ENCODE results near the gene PIP4K2A.

DNA sequence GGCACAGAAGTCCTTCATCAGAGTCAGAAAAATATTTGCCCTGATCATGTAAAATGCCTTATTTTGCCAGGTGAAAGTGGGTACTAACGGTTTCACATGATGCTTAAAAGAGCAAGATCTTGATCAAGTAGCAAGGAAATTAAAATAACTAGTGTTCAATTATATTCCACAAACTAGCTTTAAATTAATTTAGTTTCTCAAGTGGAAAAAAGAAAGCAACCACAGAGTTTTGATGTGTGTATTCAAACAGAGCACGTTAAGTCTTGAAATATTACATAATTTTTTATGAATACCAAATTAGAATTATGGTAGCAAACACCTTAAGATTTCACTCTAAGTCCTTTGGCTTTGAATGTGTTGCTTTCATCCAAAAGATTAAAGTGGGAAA, 47.3 kb downstream of the PIP4K2A start:
- no peak for TF ChIP-seq POLR2A (IDR thresholded peaks at IDR 0.05)
- TF ChIP-seq CTCF (IDR thresholded peaks at IDR 0.05) = no peak
